Mucosa of gallbladder (tissue), 1 donor: ENCODE measurements around the gene UAP1L1. TPM values are rescaled to one million over a fixed set of nuclear protein-coding genes. Genes with fewer than 3 reads are reported as not detected.

Source experiments
- total RNA-seq: library from RNA; stranded (reverse); gene quantifications from one replicate; pipeline ENCODE4 v1.2.1, GENCODE V29; 2021
- donor health status: DM: no; HTN: no; CAD: no.

The UAP1L1 gene
- total RNA-seq, 1 donor from 2014 or later = 10.5 TPM

Other genes with a start within 250 kb of the UAP1L1 start
- 19.4 TPM for gene AJM1, start 235.0 kb upstream of the UAP1L1 start, total RNA-seq
- gene PHPT1, start 228.1 kb upstream of the UAP1L1 start, total RNA-seq = 150 TPM
- 38.6 TPM for gene MAMDC4, start 225.2 kb upstream of the UAP1L1 start, total RNA-seq
- 342 TPM for gene EDF1, start 211.2 kb upstream of the UAP1L1 start, total RNA-seq
- gene TRAF2, start 191.0 kb upstream of the UAP1L1 start, total RNA-seq = 19.6 TPM
- gene FBXW5, start 132.8 kb upstream of the UAP1L1 start, total RNA-seq = 144 TPM
- gene C8G, start 132.3 kb upstream of the UAP1L1 start, total RNA-seq = 110 TPM
- 10.0 TPM for gene LCN12, start 125.2 kb upstream of the UAP1L1 start, total RNA-seq
- 481 TPM for gene PTGDS, start 100.0 kb upstream of the UAP1L1 start, total RNA-seq
- 0.92 TPM for gene LCNL1, start 94.5 kb upstream of the UAP1L1 start, total RNA-seq
- 51.2 TPM for gene PAXX, start 85.1 kb upstream of the UAP1L1 start, total RNA-seq
- 2.2 TPM for gene CLIC3, start 80.9 kb upstream of the UAP1L1 start, total RNA-seq
- gene ABCA2, start 49.3 kb upstream of the UAP1L1 start, total RNA-seq = 298 TPM
- gene FUT7, start 45.4 kb upstream of the UAP1L1 start, total RNA-seq = 0.26 TPM
- gene NPDC1, start 31.3 kb upstream of the UAP1L1 start, total RNA-seq = 376 TPM
- 41.1 TPM for gene ENTPD2, start 23.5 kb upstream of the UAP1L1 start, total RNA-seq
- 2.4 TPM for gene SAPCD2, start 7.0 kb upstream of the UAP1L1 start, total RNA-seq
- 59.8 TPM for gene MAN1B1, start 9.5 kb downstream of the UAP1L1 start, total RNA-seq
- 199 TPM for gene DPP7, start 37.2 kb downstream of the UAP1L1 start, total RNA-seq
- gene GRIN1, start 61.6 kb downstream of the UAP1L1 start, total RNA-seq = 0.83 TPM
- gene LRRC26, start 92.5 kb downstream of the UAP1L1 start, total RNA-seq = 0.43 TPM
- gene TMEM210, start 94.5 kb downstream of the UAP1L1 start, total RNA-seq = not detected
- 64.6 TPM for gene ANAPC2, start 111.0 kb downstream of the UAP1L1 start, total RNA-seq
- gene SSNA1, start 111.2 kb downstream of the UAP1L1 start, total RNA-seq = 65.7 TPM
- 74.4 TPM for gene TPRN, start 123.2 kb downstream of the UAP1L1 start, total RNA-seq
- 37.6 TPM for gene TMEM203, start 128.1 kb downstream of the UAP1L1 start, total RNA-seq
- 29.5 TPM for gene NDOR1, start 128.2 kb downstream of the UAP1L1 start, total RNA-seq
- gene RNF208, start 144.7 kb downstream of the UAP1L1 start, total RNA-seq = 16.8 TPM
- gene CYSRT1, start 147.7 kb downstream of the UAP1L1 start, total RNA-seq = 0.78 TPM
- 0.95 TPM for gene RNF224, start 150.0 kb downstream of the UAP1L1 start, total RNA-seq
- gene SLC34A3, start 153.4 kb downstream of the UAP1L1 start, total RNA-seq = 0.49 TPM
- gene TUBB4B, start 163.8 kb downstream of the UAP1L1 start, total RNA-seq = 296 TPM
- not detected for gene STPG3, start 173.8 kb downstream of the UAP1L1 start, total RNA-seq
- 61.2 TPM for gene NELFB, start 177.8 kb downstream of the UAP1L1 start, total RNA-seq
- gene TOR4A, start 200.2 kb downstream of the UAP1L1 start, total RNA-seq = 61.6 TPM
- 124 TPM for gene NRARP, start 224.8 kb downstream of the UAP1L1 start, total RNA-seq